Ishikawa (cell line): ENCODE measurements around the gene ENPP3.

Experiments used
- CEBPB ChIP-seq: IDR thresholded peaks from 2 replicates; pipeline ENCODE4 v1.6.1; 2012
- CREB1 ChIP-seq: IDR thresholded peaks from 2 replicates; pipeline ENCODE4 v1.6.1; 2012; ENCODE audit warnings: low read depth
- FOXM1 ChIP-seq: IDR thresholded peaks from 2 replicates; pipeline ENCODE4 v1.6.1; 2012; ENCODE audit warnings: low read depth, borderline replicate concordance
- NFIC ChIP-seq: IDR thresholded peaks from 2 replicates; pipeline ENCODE4 v1.6.1; 2012
- RAD21 ChIP-seq: IDR thresholded peaks from 2 replicates; pipeline ENCODE4 v1.6.1; 2012; ENCODE audit warnings: low read depth
- TAF1 ChIP-seq: IDR thresholded peaks from 2 replicates; pipeline ENCODE4 v1.6.1; 2012; ENCODE audit warnings: low read depth, mild to moderate bottlenecking
- TCF12 ChIP-seq: IDR thresholded peaks from 2 replicates; pipeline ENCODE4 v1.6.1; 2012; ENCODE audit warnings: low read depth
- TF ChIP-seq, protein P1 (sequence below): IDR thresholded peaks from 2 replicates; pipeline ENCODE4 v1.6.1; 2012

DNA sequence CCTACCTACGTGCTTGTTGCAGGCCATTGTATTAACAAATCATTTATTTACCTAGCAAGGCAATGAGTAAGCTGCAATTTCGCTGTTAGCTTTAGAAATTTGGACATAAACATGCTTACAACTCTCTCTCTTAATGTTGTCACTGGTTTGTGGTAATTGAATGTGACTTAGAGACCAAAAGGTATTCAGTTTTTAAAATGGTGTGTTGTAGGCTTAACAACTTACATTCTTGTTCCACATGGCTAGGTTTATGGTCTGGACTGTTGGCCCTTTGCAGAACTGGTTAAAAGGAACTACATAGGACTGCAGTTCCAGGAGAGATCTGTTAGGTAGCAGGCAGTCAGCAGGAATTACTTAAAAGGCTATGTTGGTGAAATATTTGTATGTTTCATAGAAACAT is 84.1 kb downstream of the ENPP3 start:
- no peak for TF ChIP-seq CREB1
- TF ChIP-seq, protein P1, sequence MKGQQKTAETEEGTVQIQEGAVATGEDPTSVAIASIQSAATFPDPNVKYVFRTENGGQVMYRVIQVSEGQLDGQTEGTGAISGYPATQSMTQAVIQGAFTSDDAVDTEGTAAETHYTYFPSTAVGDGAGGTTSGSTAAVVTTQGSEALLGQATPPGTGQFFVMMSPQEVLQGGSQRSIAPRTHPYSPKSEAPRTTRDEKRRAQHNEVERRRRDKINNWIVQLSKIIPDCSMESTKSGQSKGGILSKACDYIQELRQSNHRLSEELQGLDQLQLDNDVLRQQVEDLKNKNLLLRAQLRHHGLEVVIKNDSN = no peak
- TF ChIP-seq TCF12 = no peak
- no peak for TF ChIP-seq CEBPB
- no peak for TF ChIP-seq NFIC
- TF ChIP-seq FOXM1 = no peak
- TF ChIP-seq TAF1 = no peak
- no peak for TF ChIP-seq RAD21
